H9 (cell line): ENCODE measurements around the gene ASS1. TPM values are rescaled to one million over a fixed set of nuclear protein-coding genes. Genes with fewer than 3 reads are reported as not detected.

ENCODE experiments used
- DNase-seq: peaks from one replicate; pipeline ENCODE4 v3.0.0-alpha.2; 2017
- H2AFZ ChIP-seq: one replicate; pipeline ENCODE4 v1.6.1; 2013; ENCODE audit warnings: mild to moderate bottlenecking, low read length, control low read depth, moderate library complexity
- H2AK5ac ChIP-seq: 2 replicates; pipeline ENCODE4 v1.6.1; 2013; ENCODE audit warnings: low read length, control low read depth, mixed read lengths; ENCODE audit not compliant: insufficient read length
- H2BK120ac ChIP-seq: one replicate; pipeline ENCODE4 v1.6.1; 2013; ENCODE audit warnings: low read depth, mild to moderate bottlenecking, low read length, control low read depth, inconsistent platforms; ENCODE audit not compliant: poor library complexity, severe bottlenecking
- H2BK12ac ChIP-seq: 2 replicates; pipeline ENCODE4 v1.6.1; 2013; ENCODE audit warnings: low read length, control low read depth, mixed read lengths, low read depth; ENCODE audit not compliant: insufficient read length
- H2BK15ac ChIP-seq: 2 replicates; pipeline ENCODE4 v1.6.1; 2013; ENCODE audit warnings: low read depth, low read length, control low read depth
- H2BK20ac ChIP-seq: one replicate; pipeline ENCODE4 v1.6.1; 2013; ENCODE audit warnings: low read depth, mild to moderate bottlenecking, low read length, control low read depth, inconsistent platforms; ENCODE audit not compliant: poor library complexity, severe bottlenecking
- H2BK5ac ChIP-seq: 2 replicates; pipeline ENCODE4 v1.6.1; 2013; ENCODE audit warnings: low read length, control low read depth, mixed read lengths; ENCODE audit not compliant: insufficient read length
- H3K14ac ChIP-seq: 2 replicates; pipeline ENCODE4 v1.6.1; 2013; ENCODE audit warnings: low read length, control low read depth; ENCODE audit not compliant: insufficient read depth
- H3K18ac ChIP-seq: 2 replicates; pipeline ENCODE4 v1.6.1; 2013; ENCODE audit warnings: low read depth, mild to moderate bottlenecking, mixed read lengths, low read length, control low read depth; ENCODE audit not compliant: insufficient read length
- H3K23ac ChIP-seq: 2 replicates; pipeline ENCODE4 v1.6.1; 2013; ENCODE audit warnings: low read length, control low read depth, mixed read lengths, low read depth; ENCODE audit not compliant: insufficient read length
- H3K23me2 ChIP-seq: 2 replicates; pipeline ENCODE4 v1.6.1; 2013; ENCODE audit warnings: low read depth, mild to moderate bottlenecking, mixed read lengths, low read length, control low read depth; ENCODE audit not compliant: insufficient read length, poor library complexity, severe bottlenecking
- H3K27ac ChIP-seq: 2 replicates; pipeline ENCODE4 v1.5.1; 2013; ENCODE audit warnings: low read length, control low read depth, mixed read lengths, low read depth; ENCODE audit not compliant: insufficient read length
- H3K27me3 ChIP-seq: 2 replicates; pipeline ENCODE4 v1.6.1; 2013; ENCODE audit warnings: low read length, control low read depth, inconsistent platforms; ENCODE audit not compliant: insufficient read depth
- H3K4ac ChIP-seq: 2 replicates; pipeline ENCODE4 v1.6.1; 2013; ENCODE audit warnings: low read depth, mild to moderate bottlenecking, control low read depth, inconsistent platforms, low read length, moderate library complexity
- H3K4me1 ChIP-seq: 2 replicates; pipeline ENCODE4 v1.6.1; 2013; ENCODE audit warnings: low read length, control low read depth, inconsistent platforms; ENCODE audit not compliant: insufficient read depth
- H3K4me2 ChIP-seq: 2 replicates; pipeline ENCODE4 v1.6.1; 2013; ENCODE audit warnings: low read length, control low read depth, mixed read lengths; ENCODE audit not compliant: insufficient read length, insufficient read depth
- H3K56ac ChIP-seq: 2 replicates; pipeline ENCODE4 v1.6.1; 2013; ENCODE audit warnings: low read depth, mild to moderate bottlenecking, mixed read lengths, low read length, control low read depth; ENCODE audit not compliant: insufficient read length
- H3K79me1 ChIP-seq: 2 replicates; pipeline ENCODE4 v1.6.1; 2013; ENCODE audit warnings: low read depth, mild to moderate bottlenecking, moderate library complexity, low read length, control low read depth, inconsistent platforms; ENCODE audit not compliant: insufficient read depth, poor library complexity, severe bottlenecking
- H3K79me2 ChIP-seq: 2 replicates; pipeline ENCODE4 v1.6.1; 2013; ENCODE audit warnings: low read length, control low read depth, inconsistent platforms; ENCODE audit not compliant: insufficient read depth
- H3K9ac ChIP-seq: 2 replicates; pipeline ENCODE4 v1.6.1; 2013; ENCODE audit warnings: low read length, control low read depth, mixed read lengths; ENCODE audit not compliant: insufficient read length; ENCODE audit errors: extremely low read depth
- H3K9me3 ChIP-seq: one replicate; pipeline ENCODE4 v1.6.1; 2013; ENCODE audit warnings: low read depth, low read length, inconsistent platforms; ENCODE audit not compliant: control insufficient read depth
- H3T11ph ChIP-seq: one replicate; pipeline ENCODE4 v1.6.1; 2013; ENCODE audit warnings: mild to moderate bottlenecking, low read length, control low read depth, inconsistent platforms
- H4K20me1 ChIP-seq: one replicate; pipeline ENCODE4 v1.6.1; 2013; ENCODE audit not compliant: control insufficient read depth, insufficient read length, insufficient read depth
- H4K5ac ChIP-seq: 2 replicates; pipeline ENCODE4 v1.6.1; 2013; ENCODE audit warnings: low read depth, mild to moderate bottlenecking, mixed read lengths, low read length, control low read depth; ENCODE audit not compliant: insufficient read length
- H4K8ac ChIP-seq: replicated peaks from 2 replicates; pipeline ENCODE4 v1.6.1; 2013; ENCODE audit warnings: low read length, control low read depth, mixed read lengths, low read depth; ENCODE audit not compliant: insufficient read length
- H4K91ac ChIP-seq: 2 replicates; pipeline ENCODE4 v1.6.1; 2013; ENCODE audit warnings: low read depth, mild to moderate bottlenecking, moderate library complexity, mixed read lengths, low read length, control low read depth; ENCODE audit not compliant: insufficient read length
- H3K27ac Mint-ChIP-seq, 3 experiments: 2 replicates in 2 of 3; 3 replicates in 1 of 3; pipeline ENCODE4 v1.8.0; 2020 to 2021; ENCODE audit warnings: mixed read lengths in 3 of 3, mild to moderate bottlenecking in 1 of 3, moderate library complexity in 1 of 3
- H3K27me3 Mint-ChIP-seq: 2 replicates; pipeline ENCODE4 v1.8.0; 2021; ENCODE audit warnings: low read depth, mild to moderate bottlenecking, moderate library complexity, mixed read lengths
- H3K36me3 Mint-ChIP-seq, 3 experiments: 2 replicates in 2 of 3; 3 replicates in 1 of 3; pipeline ENCODE4 v1.8.0; 2020 to 2021; ENCODE audit warnings: low read depth in 3 of 3, mixed read lengths in 3 of 3; ENCODE audit not compliant: insufficient read depth in 1 of 3
- H3K4me1 Mint-ChIP-seq, 2 experiments: 2 replicates each; pipeline ENCODE4 v1.8.0; 2020; ENCODE audit warnings: mixed read lengths in 2 of 2
- H3K4me3 Mint-ChIP-seq, 2 experiments: 2 replicates in 1 of 2; 3 replicates in 1 of 2; pipeline ENCODE4 v1.8.0; 2020 to 2021; ENCODE audit warnings: mild to moderate bottlenecking in 2 of 2, mixed read lengths in 2 of 2, moderate library complexity in 1 of 2
- H3K9me3 Mint-ChIP-seq, 2 experiments: 2 replicates in 1 of 2; 3 replicates in 1 of 2; pipeline ENCODE4 v1.8.0; 2020; ENCODE audit warnings: mild to moderate bottlenecking in 2 of 2, mixed read lengths in 2 of 2, moderate library complexity in 1 of 2
- WGBS: extraction: QIAGEN DNeasy Blood & Tissue Kit; methylation state at CpG from one replicate; pipeline ENCODE4 v1.1.7; 2013; ENCODE audit warnings: missing lambda C conversion rate, low lambda C conversion rate, mixed read lengths; ENCODE audit not compliant: insufficient read length; ENCODE audit errors: extremely low coverage; 5-methylcytosine and 5-hydroxymethylcytosine counted together
- total RNA-seq: library from RNA; stranded (reverse); gene quantifications from 2 replicates; pipeline ENCODE4 v1.2.1, GENCODE V29; 2021
- TF ChIP-seq, protein P1 (sequence below): fragments of 200-600 bp; sonication (generic); conservative IDR thresholded peaks from 3 replicates; pipeline ENCODE4 v1.8.0; 2021; ENCODE audit warnings: antibody characterized with exemption, mild to moderate bottlenecking

The ASS1 gene
- total RNA-seq, 1 experiment from 2014 or later, result 118 TPM

DNA sequence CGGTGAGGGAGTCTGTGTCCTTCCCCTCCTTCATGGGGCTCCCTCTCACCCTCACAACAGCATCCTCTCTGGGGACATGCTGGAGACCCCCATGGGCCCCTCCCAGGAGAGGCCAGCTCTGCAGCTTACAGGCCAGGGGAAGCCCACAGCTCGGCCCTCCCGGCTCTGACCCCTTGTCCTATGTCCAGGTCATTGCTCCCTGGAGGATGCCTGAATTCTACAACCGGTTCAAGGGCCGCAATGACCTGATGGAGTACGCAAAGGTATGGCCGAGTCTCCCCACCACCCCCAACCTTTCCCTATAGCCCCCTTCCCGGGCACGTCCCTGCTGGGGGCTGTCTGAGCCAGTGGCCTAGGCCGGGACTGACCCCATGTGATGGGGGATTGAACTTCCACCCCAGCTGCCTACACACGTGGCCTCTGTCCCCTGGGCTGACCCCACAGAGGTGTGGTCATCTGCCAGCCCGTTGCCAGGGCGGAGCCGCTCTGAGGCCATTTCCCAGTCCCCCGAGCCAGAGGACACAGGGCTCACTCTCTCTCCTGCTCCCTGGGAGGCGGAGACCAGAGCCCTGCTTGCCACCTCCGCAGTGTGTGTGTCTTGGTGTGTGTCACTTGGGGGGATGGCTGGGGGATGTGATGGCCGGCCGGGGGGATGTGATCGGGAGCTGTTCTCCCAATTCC lies 21.9 kb downstream of the ASS1 start:
- Histone ChIP-seq H2BK120ac (no peak overlapping the region), H3K23ac (no peak overlapping the region), H4K20me1 (peaks cover 4% of the 10 kb centered on the region), H3K56ac (no peak overlapping the region), H3K18ac (no peak overlapping the region), H3K79me2 (no peaks in the 10 kb centered on the region), H3K27ac (no peak overlapping the region), H2BK20ac (no peak overlapping the region), H3K23me2 (no peaks in the 10 kb centered on the region), H3K9me3 (no peaks in the 10 kb centered on the region), H3K4ac (no peak overlapping the region), H2AK5ac (no peak overlapping the region), H3K4me2 (no peak overlapping the region), H3K27me3 (no peaks in the 10 kb centered on the region), H2BK12ac (no peak overlapping the region), H2BK15ac (no peak overlapping the region), H3K4me1 (no peaks in the 10 kb centered on the region), H3K79me1 (no peaks in the 10 kb centered on the region), H2BK5ac (no peak overlapping the region), H3K14ac (no peak overlapping the region), H4K5ac (no peak overlapping the region), H4K91ac (no peak overlapping the region), H2AFZ (no peak overlapping the region), H3K9ac (no peak overlapping the region), H3T11ph (no peak overlapping the region), H4K8ac (no peak overlapping the region)
- DNase-seq, result no peak
- H3K27me3 Mint-ChIP-seq, result no peaks in the 10 kb centered on the region
- peaks cover 6 to 36% of the 10 kb centered on the region in 2 experiments for H3K4me1 Mint-ChIP-seq
- H3K9me3 Mint-ChIP-seq, result no peaks in the 10 kb centered on the region
- H3K27ac Mint-ChIP-seq, result peak overlapping the region in 1 of 3 experiments; percentile 68; a peak in 2 of 7 replicates
- H3K4me3 Mint-ChIP-seq, result no peak overlapping the region
- peaks cover 1 to 23% (median 16%) of the 10 kb centered on the region in 3 experiments; a peak in 5 of 7 replicates for H3K36me3 Mint-ChIP-seq
- no CpG with 5 or more reads among the region's 20 CpGs for WGBS
- TF ChIP-seq, protein P1, sequence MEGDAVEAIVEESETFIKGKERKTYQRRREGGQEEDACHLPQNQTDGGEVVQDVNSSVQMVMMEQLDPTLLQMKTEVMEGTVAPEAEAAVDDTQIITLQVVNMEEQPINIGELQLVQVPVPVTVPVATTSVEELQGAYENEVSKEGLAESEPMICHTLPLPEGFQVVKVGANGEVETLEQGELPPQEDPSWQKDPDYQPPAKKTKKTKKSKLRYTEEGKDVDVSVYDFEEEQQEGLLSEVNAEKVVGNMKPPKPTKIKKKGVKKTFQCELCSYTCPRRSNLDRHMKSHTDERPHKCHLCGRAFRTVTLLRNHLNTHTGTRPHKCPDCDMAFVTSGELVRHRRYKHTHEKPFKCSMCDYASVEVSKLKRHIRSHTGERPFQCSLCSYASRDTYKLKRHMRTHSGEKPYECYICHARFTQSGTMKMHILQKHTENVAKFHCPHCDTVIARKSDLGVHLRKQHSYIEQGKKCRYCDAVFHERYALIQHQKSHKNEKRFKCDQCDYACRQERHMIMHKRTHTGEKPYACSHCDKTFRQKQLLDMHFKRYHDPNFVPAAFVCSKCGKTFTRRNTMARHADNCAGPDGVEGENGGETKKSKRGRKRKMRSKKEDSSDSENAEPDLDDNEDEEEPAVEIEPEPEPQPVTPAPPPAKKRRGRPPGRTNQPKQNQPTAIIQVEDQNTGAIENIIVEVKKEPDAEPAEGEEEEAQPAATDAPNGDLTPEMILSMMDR, result no peak
